CD8-positive, alpha-beta memory T cell (primary cell): ENCODE measurements around the gene NOL4L. TPM values are rescaled to one million over a fixed set of nuclear protein-coding genes. Genes with fewer than 3 reads are reported as not detected.

Experiments
- CTCF ChIA-PET: fragments of 350-600 bp; sonication (Branson Sonifier 250); formaldehyde crosslinking; loops from one replicate; lab custom pipeline; 2021; ENCODE audit warnings: antibody characterized with exemption; lab: Charles Lee
- POLR2A ChIA-PET: fragments of 350-600 bp; sonication (Branson Sonifier 250); formaldehyde crosslinking; loops from one replicate; lab custom pipeline; 2021; ENCODE audit warnings: antibody characterized with exemption; lab: Charles Lee
- DNase-seq, 5 donors: peaks; one replicate each; pipeline versions ENCODE4 v3.0.0 to v3.0.0-alpha.2; 2020 to 2022; ENCODE audit warnings: mixed read lengths in 1 of 5
- H3K27ac ChIP-seq: one replicate; pipeline ENCODE4 v1.7.0; 2013; ENCODE audit warnings: low read depth, mild to moderate bottlenecking, low read length, moderate library complexity
- H3K27me3 ChIP-seq: 2 replicates; pipeline ENCODE4 v1.7.0; 2013; ENCODE audit warnings: low read length, mild to moderate bottlenecking; ENCODE audit not compliant: insufficient read depth, poor library complexity, severe bottlenecking
- H3K36me3 ChIP-seq: 2 replicates; pipeline ENCODE4 v1.7.0; 2013; ENCODE audit warnings: mild to moderate bottlenecking, low read length, moderate library complexity; ENCODE audit not compliant: insufficient read depth
- H3K4me1 ChIP-seq: 2 replicates; pipeline ENCODE4 v1.7.0; 2013; ENCODE audit warnings: mild to moderate bottlenecking, low read length, moderate library complexity; ENCODE audit not compliant: insufficient read depth
- H3K4me3 ChIP-seq: 2 replicates; pipeline ENCODE4 v1.7.0; 2013; ENCODE audit warnings: mild to moderate bottlenecking, low read length
- H3K9me3 ChIP-seq: 2 replicates; pipeline ENCODE4 v1.7.0; 2013; ENCODE audit warnings: mild to moderate bottlenecking, low read length
- H3K27ac Mint-ChIP-seq, 8 donors: one replicate each; pipeline ENCODE4 v1.8.0; 2020 to 2021; ENCODE audit warnings: mixed read lengths in 8 of 8, mild to moderate bottlenecking in 6 of 8, inconsistent platforms in 3 of 8, moderate library complexity in 3 of 8
- H3K27me3 Mint-ChIP-seq, 2 donors: one replicate each; pipeline ENCODE4 v1.8.0; 2020 to 2021; ENCODE audit warnings: mixed read lengths in 2 of 2, mild to moderate bottlenecking in 1 of 2, moderate library complexity in 1 of 2
- H3K36me3 Mint-ChIP-seq, 3 donors: one replicate each; pipeline ENCODE4 v1.8.0; 2020 to 2021; ENCODE audit warnings: mixed read lengths in 3 of 3, inconsistent platforms in 1 of 3, mild to moderate bottlenecking in 1 of 3
- H3K4me1 Mint-ChIP-seq, 3 donors: one replicate each; pipeline ENCODE4 v1.8.0; 2020 to 2021; ENCODE audit warnings: mixed read lengths in 3 of 3, inconsistent platforms in 1 of 3, mild to moderate bottlenecking in 1 of 3
- H3K4me3 Mint-ChIP-seq, 7 donors: one replicate each; pipeline ENCODE4 v1.8.0; 2020 to 2021; ENCODE audit warnings: mixed read lengths in 7 of 7, mild to moderate bottlenecking in 6 of 7, moderate library complexity in 4 of 7, inconsistent platforms in 2 of 7
- H3K9me3 Mint-ChIP-seq, 5 donors: one replicate each; pipeline ENCODE4 v1.8.0; 2020 to 2022; ENCODE audit warnings: mixed read lengths in 5 of 5, mild to moderate bottlenecking in 3 of 5, moderate library complexity in 2 of 5, inconsistent platforms in 1 of 5
- polyA plus RNA-seq: library from polyadenylated mRNA; unstranded; fragments of 300-500 nt; fragmentation: Illumina TruSeq; gene quantifications from one replicate; pipeline ENCODE4 v1.2.3, GENCODE V29; 2021
- total RNA-seq, 2 experiments: library from RNA; stranded (reverse); gene quantifications; one replicate each; pipeline ENCODE4 v1.2.3, GENCODE V29; 2021

Gene NOL4L, protein sequence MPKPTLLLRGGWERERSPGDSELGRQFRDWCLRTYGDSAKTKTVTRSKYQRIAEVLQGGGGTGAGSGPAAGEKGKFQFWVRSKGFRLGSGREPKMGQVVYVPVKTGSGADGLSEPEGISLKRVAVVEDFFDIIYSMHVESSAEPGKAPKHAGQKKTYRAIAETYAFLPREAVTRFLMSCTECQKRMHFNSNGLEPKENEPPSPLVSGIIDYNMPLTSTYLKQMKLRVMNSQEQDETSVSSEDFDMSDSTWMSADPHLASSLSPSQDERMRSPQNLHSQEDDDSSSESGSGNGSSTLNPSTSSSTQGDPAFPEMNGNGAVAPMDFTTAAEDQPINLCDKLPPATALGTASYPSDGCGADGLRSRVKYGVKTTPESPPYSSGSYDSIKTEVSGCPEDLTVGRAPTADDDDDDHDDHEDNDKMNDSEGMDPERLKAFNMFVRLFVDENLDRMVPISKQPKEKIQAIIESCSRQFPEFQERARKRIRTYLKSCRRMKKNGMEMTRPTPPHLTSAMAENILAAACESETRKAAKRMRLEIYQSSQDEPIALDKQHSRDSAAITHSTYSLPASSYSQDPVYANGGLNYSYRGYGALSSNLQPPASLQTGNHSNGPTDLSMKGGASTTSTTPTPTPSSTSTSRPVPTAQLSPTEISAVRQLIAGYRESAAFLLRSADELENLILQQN
- total RNA-seq (10 to 100 TPM; 15.8 to 19.8 TPM), polyA plus RNA-seq (15.4 TPM)

DNA sequence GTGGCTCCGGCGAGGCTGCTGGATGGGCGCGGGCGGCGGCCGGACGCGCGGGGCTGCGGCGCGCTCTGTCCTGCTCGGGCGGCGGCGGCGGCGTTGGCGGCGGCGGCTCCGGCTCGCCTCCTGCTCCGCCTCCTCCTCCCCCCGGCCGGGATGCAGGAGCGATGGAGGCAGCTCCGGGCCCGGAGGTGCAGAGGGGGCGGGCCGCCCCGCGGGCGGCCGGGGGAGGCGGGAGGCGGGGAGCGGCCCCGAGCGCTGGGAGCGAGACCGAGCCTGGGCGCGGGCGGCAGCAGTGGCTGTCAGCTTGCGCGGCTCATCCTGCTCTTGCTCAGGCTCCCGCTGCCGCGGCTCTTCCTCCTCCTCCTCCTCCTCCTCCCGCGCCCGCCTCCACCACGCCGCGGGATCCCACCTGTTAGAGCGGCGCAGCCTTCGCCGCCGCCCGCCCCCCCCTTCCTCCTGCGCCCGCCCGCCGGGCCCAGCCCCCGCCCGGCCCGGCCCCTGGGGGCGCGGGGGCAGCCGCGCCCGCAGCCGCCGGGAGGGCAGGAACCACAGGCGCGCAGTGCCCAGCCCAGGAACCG lies at the start of gene NOL4L:
TSS of gene NOL4L (minus strand) at position 323 of the 575 bp plus-strand sequence. CDS start 443 bp downstream, outside the sequence.
- peaks cover 22 to 41% (median 40%) of the 10 kb centered on the region in 3 donors for H3K4me1 Mint-ChIP-seq
- Histone ChIP-seq H3K27ac (peak within 1 kb of the TSS; percentile 64), H3K36me3 (no peaks in the 10 kb centered on the region), H3K4me1 (peaks cover 42% of the 10 kb centered on the region), H3K4me3 (peak within 1 kb of the TSS; percentile 51), H3K27me3 (no peaks in the 10 kb centered on the region), H3K9me3 (no peaks in the 10 kb centered on the region)
- ChIA-PET POLR2A (interaction anchor here (0.6 to 0.7 kb wide), 3 partner anchors 45 to 221 kb away, joined by 3 read pairs; no protein-coding TSS in a partner anchor), CTCF (interaction anchor here (1.0 to 1.8 kb wide), 3 partner anchors 45 to 50 kb away, joined by 3 to 7 read pairs (median 3); no protein-coding TSS in a partner anchor)
- H3K27me3 Mint-ChIP-seq: peaks cover 0 to 6% of the 10 kb centered on the region in 2 donors
- H3K36me3 Mint-ChIP-seq: peaks cover 0 to 2% (median 0%) of the 10 kb centered on the region in 3 donors
- H3K4me3 Mint-ChIP-seq: peak within 1 kb of the TSS; percentile 83 to 98 (median 91)
- no peaks in the 10 kb centered on the region for H3K9me3 Mint-ChIP-seq
- peak; percentile 17 to 63 (median 35) for DNase-seq
- peak within 1 kb of the TSS; percentile 75 to 95 (median 88) for H3K27ac Mint-ChIP-seq

DNA sequence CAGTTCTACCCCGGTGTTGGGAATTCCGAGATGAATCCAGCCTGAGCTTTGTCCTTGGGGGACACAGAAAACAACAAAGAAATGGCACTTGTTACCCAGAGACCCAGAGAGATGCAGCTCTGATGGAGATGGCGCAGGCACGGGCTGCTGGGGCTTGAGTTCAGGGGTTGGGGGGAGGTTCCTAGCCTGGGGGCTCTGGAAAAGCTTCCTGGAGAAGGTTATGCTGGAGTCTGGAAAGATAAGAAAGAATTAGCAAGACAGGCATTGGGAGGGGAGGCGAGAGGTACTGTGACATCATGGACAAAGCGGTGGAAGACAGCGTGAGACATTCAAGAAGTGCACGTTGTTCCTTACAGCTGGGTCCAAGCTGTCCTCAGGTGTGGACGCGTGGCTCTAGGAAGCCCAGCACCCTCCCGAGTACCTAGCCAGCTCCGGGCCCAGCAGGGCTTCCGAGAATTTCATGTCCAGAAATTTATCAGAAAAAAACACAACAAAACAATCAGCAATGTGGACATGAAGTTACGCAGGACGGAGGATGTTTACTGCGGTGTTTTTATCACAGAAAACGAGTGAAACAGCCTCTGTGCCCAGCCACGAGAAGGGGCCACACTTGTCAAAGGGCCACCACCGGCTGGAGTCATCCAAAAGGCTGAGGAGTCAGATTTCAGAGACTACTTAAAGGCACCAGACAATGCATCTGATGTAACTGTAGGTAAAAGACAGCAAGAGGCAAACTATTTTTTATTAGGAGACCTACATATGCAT lies 49.1 kb upstream of the NOL4L start:
- H3K27ac Mint-ChIP-seq: no peak overlapping the region
- H3K9me3 ChIP-seq: no peaks in the 10 kb centered on the region
- ChIA-PET CTCF (no interaction called here), POLR2A (no interaction called here)
- no peak overlapping the region for H3K4me3 Mint-ChIP-seq
- no peak for DNase-seq
- H3K9me3 Mint-ChIP-seq: no peaks in the 10 kb centered on the region
- H3K36me3 Mint-ChIP-seq: no peaks in the 10 kb centered on the region
- H3K27me3 Mint-ChIP-seq: peaks cover 3 to 5% of the 10 kb centered on the region in 2 donors
- H3K4me1 Mint-ChIP-seq: no peaks in the 10 kb centered on the region
- H3K4me3 ChIP-seq: no peak overlapping the region
- no peaks in the 10 kb centered on the region for H3K27me3 ChIP-seq
- H3K36me3 ChIP-seq: no peaks in the 10 kb centered on the region
- peak overlapping the region; percentile 57 for H3K27ac ChIP-seq
- H3K4me1 ChIP-seq: no peaks in the 10 kb centered on the region

DNA sequence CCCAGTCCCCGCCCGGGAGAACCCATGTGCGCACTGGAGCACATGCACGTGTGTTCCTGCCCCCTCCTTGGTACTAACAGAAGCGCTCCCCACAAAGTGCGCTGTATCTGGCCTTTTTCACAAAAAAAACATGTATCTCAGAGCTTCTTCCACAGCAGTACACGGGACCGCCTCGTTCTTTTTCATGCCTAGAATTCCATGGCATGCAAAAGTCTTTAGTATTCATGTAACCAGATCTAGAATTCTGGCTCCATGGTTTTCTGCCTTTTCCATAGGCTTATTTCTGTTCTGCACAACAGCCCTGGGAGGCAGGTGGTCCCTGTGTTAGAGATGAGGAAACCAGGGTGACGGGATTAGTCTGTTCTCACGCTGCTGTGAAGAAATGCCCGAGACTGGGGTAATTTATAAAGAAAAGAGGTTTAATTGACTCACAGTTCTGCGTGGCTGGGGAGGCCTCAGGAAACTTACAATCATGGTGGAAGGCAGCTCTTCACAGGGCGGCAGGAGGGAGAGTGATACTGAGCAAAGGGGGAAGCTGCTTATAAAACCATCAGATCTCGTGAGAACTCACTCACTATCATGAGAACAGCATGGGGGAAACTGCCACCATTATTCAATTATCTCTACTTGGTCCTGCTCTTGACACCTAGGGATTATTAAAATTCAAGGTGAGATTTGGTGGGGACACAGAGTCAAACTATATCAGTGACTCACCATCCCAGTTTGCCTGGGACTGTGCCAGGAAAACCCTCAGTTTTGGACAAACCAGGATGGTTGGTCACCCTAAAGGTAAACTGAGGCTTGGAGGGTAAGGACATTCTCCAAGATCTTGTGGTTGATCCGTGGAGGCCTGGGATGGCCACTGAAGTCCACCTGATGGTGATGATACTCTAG lies 47.6 kb upstream of the NOL4L start:
- H3K36me3 ChIP-seq: no peaks in the 10 kb centered on the region
- Mint-ChIP-seq H3K4me3 (no peak overlapping the region), H3K36me3 (no peaks in the 10 kb centered on the region), H3K27ac (peak overlapping the region in 1 of 8 donors; percentile 10), H3K27me3 (peaks cover 3 to 5% of the 10 kb centered on the region in 2 donors), H3K4me1 (peaks cover 0 to 5% (median 0%) of the 10 kb centered on the region in 3 donors), H3K9me3 (no peaks in the 10 kb centered on the region)
- peak overlapping the region; percentile 51 for H3K27ac ChIP-seq
- CTCF ChIA-PET: no interaction called here
- DNase-seq: no peak
- no peaks in the 10 kb centered on the region for H3K9me3 ChIP-seq
- POLR2A ChIA-PET: no interaction called here
- no peaks in the 10 kb centered on the region for H3K27me3 ChIP-seq
- no peaks in the 10 kb centered on the region for H3K4me1 ChIP-seq
- H3K4me3 ChIP-seq: no peak overlapping the region

DNA sequence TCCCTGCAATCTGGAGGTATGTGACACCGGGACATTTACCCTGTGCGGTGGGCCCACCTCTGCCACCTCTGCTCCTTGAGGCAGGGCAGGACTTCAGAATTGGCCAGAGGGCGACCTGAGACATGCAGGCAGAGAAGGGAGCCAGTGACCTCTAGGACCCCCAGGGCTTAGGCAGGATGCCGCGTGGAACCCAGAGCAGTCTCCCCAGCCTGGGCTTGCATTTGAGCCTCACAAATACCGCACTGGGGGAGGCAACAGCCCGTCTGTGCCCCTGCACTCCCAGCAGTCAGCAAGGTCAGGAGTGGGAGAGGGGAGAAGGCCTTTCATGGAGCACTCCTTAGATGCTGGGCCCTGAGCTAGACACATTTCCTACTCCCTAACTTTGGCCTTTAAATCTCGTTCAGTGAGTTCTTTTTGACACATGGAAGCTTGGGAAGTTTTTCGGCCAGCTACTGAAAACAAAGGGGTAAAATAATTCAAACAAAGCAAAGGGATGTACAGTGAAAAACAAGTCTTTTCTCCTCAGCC lies 46.9 kb upstream of the NOL4L start:
- H3K4me3 ChIP-seq: no peak overlapping the region
- H3K9me3 ChIP-seq: no peaks in the 10 kb centered on the region
- ChIA-PET CTCF (no interaction called here), POLR2A (no interaction called here)
- peaks cover 6% of the 10 kb centered on the region for H3K4me1 ChIP-seq
- H3K4me3 Mint-ChIP-seq: no peak overlapping the region
- H3K36me3 Mint-ChIP-seq: no peaks in the 10 kb centered on the region
- H3K4me1 Mint-ChIP-seq: peaks cover 0 to 10% (median 0%) of the 10 kb centered on the region in 3 donors
- H3K27me3 Mint-ChIP-seq: peaks cover 3 to 5% of the 10 kb centered on the region in 2 donors
- no peaks in the 10 kb centered on the region for H3K9me3 Mint-ChIP-seq
- no peak for DNase-seq
- H3K36me3 ChIP-seq: no peaks in the 10 kb centered on the region
- H3K27me3 ChIP-seq: no peaks in the 10 kb centered on the region
- H3K27ac ChIP-seq: peak overlapping the region; percentile 51
- H3K27ac Mint-ChIP-seq: no peak overlapping the region

DNA sequence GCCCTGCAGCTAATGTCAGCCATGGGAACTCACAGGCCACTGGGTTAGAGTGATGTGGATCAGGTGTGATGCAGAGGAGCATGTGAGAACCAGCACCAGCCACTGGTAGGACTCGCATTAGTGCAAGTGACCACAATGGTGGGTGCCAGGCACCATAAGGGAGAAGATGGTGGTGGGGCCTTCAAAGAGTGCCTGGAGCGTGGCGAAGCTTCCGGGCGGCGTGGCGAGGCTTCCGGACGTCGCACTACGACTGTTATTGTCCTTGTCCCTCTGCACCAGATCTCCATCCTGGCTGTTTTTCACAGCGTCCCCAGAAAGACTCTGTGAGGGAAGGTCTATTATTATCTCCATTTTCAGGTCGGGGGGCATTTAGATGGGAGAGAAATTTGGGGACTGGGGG lies 44.7 kb upstream of the NOL4L start:
- Mint-ChIP-seq H3K36me3 (no peaks in the 10 kb centered on the region), H3K4me3 (no peak overlapping the region), H3K9me3 (no peaks in the 10 kb centered on the region), H3K27me3 (peaks cover 0 to 7% of the 10 kb centered on the region in 2 donors), H3K27ac (peak overlapping the region in 1 of 8 donors; percentile 51), H3K4me1 (peaks cover 0 to 10% (median 0%) of the 10 kb centered on the region in 3 donors)
- Histone ChIP-seq H3K9me3 (no peaks in the 10 kb centered on the region), H3K27me3 (no peaks in the 10 kb centered on the region), H3K36me3 (no peaks in the 10 kb centered on the region), H3K4me1 (peaks cover 7% of the 10 kb centered on the region), H3K27ac (peak overlapping the region; percentile 51), H3K4me3 (no peak overlapping the region)
- CTCF ChIA-PET: interaction anchor here (0.9 kb wide), 1 partner anchor 121 kb away, joined by 3 read pairs; no protein-coding TSS in a partner anchor
- DNase-seq: no peak
- POLR2A ChIA-PET: no interaction called here

DNA sequence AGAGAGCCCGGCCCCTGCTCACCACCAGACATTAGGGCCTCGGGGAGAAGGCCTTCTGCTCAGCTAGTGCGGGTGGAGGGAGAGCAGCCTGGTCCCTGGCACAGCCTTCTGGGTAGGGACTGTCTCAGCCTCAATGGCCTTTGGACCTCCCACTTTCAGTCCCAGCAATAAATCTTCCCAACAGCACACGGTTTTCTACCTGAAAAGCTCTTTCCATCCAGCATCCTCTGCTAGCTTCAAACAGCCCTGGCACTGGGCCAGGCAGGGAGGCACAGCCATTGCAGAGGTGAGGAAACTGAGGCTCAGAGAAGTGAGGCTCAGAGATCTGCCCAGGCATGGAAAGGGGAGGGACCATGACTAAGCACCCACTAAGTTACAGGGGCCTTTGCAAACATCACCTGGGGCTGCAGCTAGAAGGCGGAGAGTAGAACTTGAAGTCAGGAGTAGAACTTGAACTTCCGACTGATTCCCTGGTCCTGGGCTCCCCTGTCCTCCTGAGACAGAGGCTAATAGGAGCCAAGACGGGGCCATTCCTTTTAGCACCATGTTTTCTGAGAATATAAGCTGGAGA lies 43.9 kb upstream of the NOL4L start:
- Mint-ChIP-seq H3K4me3 (no peak overlapping the region), H3K9me3 (no peaks in the 10 kb centered on the region), H3K4me1 (peaks cover 0 to 10% (median 0%) of the 10 kb centered on the region in 3 donors), H3K36me3 (no peaks in the 10 kb centered on the region), H3K27ac (peak overlapping the region in 1 of 8 donors; percentile 85), H3K27me3 (peaks cover 0 to 7% of the 10 kb centered on the region in 2 donors)
- POLR2A ChIA-PET: no interaction called here
- Histone ChIP-seq H3K4me3 (no peak overlapping the region), H3K4me1 (peaks cover 7% of the 10 kb centered on the region), H3K27ac (peak overlapping the region; percentile 43), H3K9me3 (no peaks in the 10 kb centered on the region), H3K36me3 (no peaks in the 10 kb centered on the region), H3K27me3 (no peaks in the 10 kb centered on the region)
- DNase-seq: no peak
- CTCF ChIA-PET: interaction anchor here (0.9 to 1.0 kb wide), 2 partner anchors 94 to 120 kb away, joined by 3 to 5 read pairs; no protein-coding TSS in a partner anchor
